ENCODE data around the gene MYO7A. TPM values are rescaled to one million over a fixed set of nuclear protein-coding genes. Genes with fewer than 3 reads are reported as not detected.

The MYO7A gene
- total and polyA plus RNA-seq, 2 experiments from 2014 or later, result 1.8 to 5.4 TPM

- Mint-ChIP-seq H3K27me3 (ENCODE audit: insufficient read depth, low read depth, poor library complexity) (peaks cover 10% of the 10 kb centered on the region), H3K9me3 (no peaks in the 10 kb centered on the region), H3K4me3 (no peak overlapping the region), H3K27ac (no peak overlapping the region), H3K4me1 (peaks cover 7% of the 10 kb centered on the region), H3K36me3 (ENCODE audit: low read depth) (no peaks in the 10 kb centered on the region)
- Histone ChIP-seq H2AFZ (no peak overlapping the region), H3F3A (replicated peaks; ENCODE audit: low read depth) (no peaks in the 10 kb centered on the region), H3K27ac (ENCODE audit: low read depth) (no peak overlapping the region), H3K36me3 (ENCODE audit: insufficient read depth) (no peaks in the 10 kb centered on the region), H3K4me1 (ENCODE audit: insufficient read depth) (no peaks in the 10 kb centered on the region), H3K4me2 (no peak overlapping the region), H3K4me3 (no peak overlapping the region), H4K20me1 (replicated peaks; ENCODE audit: insufficient read depth) (no peaks in the 10 kb centered on the region), H3K9me2 (ENCODE audit: insufficient read depth) (0 out of 2 replicates have a peak, but pooled peaks cover 7% of the 10 kb centered on the region), H3K79me2 (replicated peaks; ENCODE audit: insufficient read depth) (no peaks in the 10 kb centered on the region), H3K27me3 (ENCODE audit: insufficient read depth) (no peaks in the 10 kb centered on the region)
- DNase-seq (ENCODE audit: low spot score) (no peak), ATAC-seq (no peak)
- no peak for TF ChIP-seq EZH2 (IDR thresholded peaks at IDR 0.05; ENCODE audit: low read depth, unreplicated experiment)
- TF ChIP-seq JUNB (IDR thresholded peaks at IDR 0.05; ENCODE audit: unreplicated experiment), result no peak
- TF ChIP-seq CTCF (conservative IDR thresholded peaks at IDR 0.05; ENCODE audit: low read depth in 2 of 2), result no peak
- TF ChIP-seq ZNF331 (CRISPR knock-in tag; IDR thresholded peaks at IDR 0.05; ENCODE audit: low read depth), result no peak
- no peak for TF ChIP-seq NANOG (IDR thresholded peaks at IDR 0.05; ENCODE audit: borderline replicate concordance)
- no peak for TF ChIP-seq EZH2phosphoT487 (IDR thresholded peaks at IDR 0.05; ENCODE audit: unreplicated experiment)
- TF ChIP-seq CREB1 (CRISPR knock-in tag; IDR thresholded peaks at IDR 0.05; ENCODE audit: low read depth), result no peak
Observed at GRCh38 chr11:77193911-77194830, 66.1 kb downstream of the MYO7A start.

GRCh38 chr11:77195071-77195755 lies 67.2 kb downstream of the MYO7A start:
- Histone ChIP-seq H3K9me2 (ENCODE audit: insufficient read depth) (0 out of 2 replicates have a peak, but pooled peaks cover 7% of the 10 kb centered on the region), H3K4me1 (ENCODE audit: insufficient read depth) (no peaks in the 10 kb centered on the region), H2AFZ (no peak overlapping the region), H3K36me3 (ENCODE audit: insufficient read depth) (no peaks in the 10 kb centered on the region), H3K4me3 (no peak overlapping the region), H3K27me3 (ENCODE audit: insufficient read depth) (no peaks in the 10 kb centered on the region), H3K79me2 (replicated peaks; ENCODE audit: insufficient read depth) (no peaks in the 10 kb centered on the region), H4K20me1 (replicated peaks; ENCODE audit: insufficient read depth) (no peaks in the 10 kb centered on the region), H3K4me2 (no peak overlapping the region), H3K27ac (ENCODE audit: low read depth) (no peak overlapping the region), H3F3A (replicated peaks; ENCODE audit: low read depth) (no peaks in the 10 kb centered on the region)
- no peaks in the 10 kb centered on the region for H3K36me3 Mint-ChIP-seq (ENCODE audit: low read depth)
- H3K27me3 Mint-ChIP-seq (ENCODE audit: insufficient read depth, low read depth, poor library complexity), result peaks cover 9% of the 10 kb centered on the region
- no peak overlapping the region for H3K4me3 Mint-ChIP-seq
- H3K9me3 Mint-ChIP-seq, result no peaks in the 10 kb centered on the region
- peaks cover 5% of the 10 kb centered on the region for H3K4me1 Mint-ChIP-seq
- ATAC-seq (no peak), DNase-seq (ENCODE audit: low spot score) (no peak)
- no peak overlapping the region for H3K27ac Mint-ChIP-seq
- TF ChIP-seq NANOG (IDR thresholded peaks at IDR 0.05; ENCODE audit: borderline replicate concordance) (no peak), POLR2AphosphoS5 (IDR thresholded peaks at IDR 0.05; ENCODE audit: low read depth) (no peak), EZH2 (IDR thresholded peaks at IDR 0.05; ENCODE audit: low read depth, unreplicated experiment) (no peak), ETS1 (IDR thresholded peaks at IDR 0.05) (no peak), CTCF (conservative IDR thresholded peaks at IDR 0.05; ENCODE audit: low read depth in 2 of 2) (no peak), CREB1 (CRISPR knock-in tag; IDR thresholded peaks at IDR 0.05; ENCODE audit: low read depth) (no peak), ZNF331 (CRISPR knock-in tag; IDR thresholded peaks at IDR 0.05; ENCODE audit: low read depth) (no peak), EZH2phosphoT487 (IDR thresholded peaks at IDR 0.05; ENCODE audit: unreplicated experiment) (no peak)
